GM21576 (cell line): ENCODE measurements around the gene ASPG.

ENCODE experiments used
- ATAC-seq: cut with Tn5 transposase; IDR thresholded peaks from one replicate; pipeline ENCODE4 v1.9.1; 2021; ENCODE audit warnings: mild to moderate bottlenecking, moderate library complexity; ENCODE audit not compliant: unreplicated experiment

ASPG gene

GRCh38 chr14:104134061-104134965 is 48.8 kb downstream of the ASPG start:
- ATAC-seq: no peak

- no peak for ATAC-seq
Observed at GRCh38 chr14:104135121-104135903, 49.8 kb downstream of the ASPG start.

GRCh38 chr14:104135904-104136471 is 50.5 kb downstream of the ASPG start:
- ATAC-seq: no peak

GRCh38 chr14:104136472-104137296 is 51.2 kb downstream of the ASPG start:
- ATAC-seq: no peak

- ATAC-seq: no peak
Observed at GRCh38 chr14:104137297-104138097, 52.0 kb downstream of the ASPG start.

GRCh38 chr14:104138098-104138717 is 52.7 kb downstream of the ASPG start, which contains the start of gene KIF26A:
TSS of gene KIF26A (plus strand) at chr14:104138587. CDS start at chr14:104138723, 136 bp downstream.
- no peak for ATAC-seq

GRCh38 chr14:104138718-104139459 is 53.4 kb downstream of the ASPG start:
- no peak for ATAC-seq

GRCh38 chr14:104139460-104140212 is 54.1 kb downstream of the ASPG start:
- no peak for ATAC-seq

- no peak for ATAC-seq
Observed at GRCh38 chr14:104140213-104140462, 54.6 kb downstream of the ASPG start.

- ATAC-seq: no peak
Observed at GRCh38 chr14:104140463-104141331, 55.2 kb downstream of the ASPG start.

- ATAC-seq: no peak
Observed at GRCh38 chr14:104141621-104142091, 56.2 kb downstream of the ASPG start.

GRCh38 chr14:104142136-104142945 is 56.8 kb downstream of the ASPG start:
- no peak for ATAC-seq

- no peak for ATAC-seq
Observed at GRCh38 chr14:104142946-104143470, 57.5 kb downstream of the ASPG start.

- no peak for ATAC-seq
Observed at GRCh38 chr14:104143521-104144452, 58.3 kb downstream of the ASPG start.

GRCh38 chr14:104144453-104144790 is 58.9 kb downstream of the ASPG start:
- ATAC-seq: no peak
